Measurements from ENCODE around the gene NRG3. TPM values are rescaled to one million over a fixed set of nuclear protein-coding genes. Genes with fewer than 3 reads are reported as not detected.

NRG3 gene
- total and polyA plus RNA-seq, 2 of the 8 experiments (the other 6 are each of a cell fraction or from before 2014, with no cell fraction given) = 4.2 to 5.0 TPM

- 39% methylated on average over 2 of the region's 2 CpGs; no CpG with 5 or more reads in 1 of the 2 experiments for WGBS, 2 experiments (ENCODE audit: extremely low coverage in 1 of 2, insufficient coverage in 1 of 2, insufficient read length in 1 of 2, insufficient replicate concordance in 2 of 2, low coverage in 1 of 2, low lambda C conversion rate in 2 of 2, missing lambda C conversion rate in 1 of 2)
- no peaks in the 10 kb centered on the region; a peak in 1 of 4 replicates for H3K79me2 ChIP-seq (ENCODE audit: control insufficient read depth in 1 of 2, insufficient read depth in 2 of 2, low read length in 2 of 2)
- no peak overlapping the region for H4K5ac ChIP-seq (ENCODE audit: insufficient read length, low read depth, low read length)
- ChIA-PET CTCF (ENCODE audit: partially characterized antibody) (interaction anchor here (0.8 to 1.4 kb wide), 3 partner anchors 9 to 60 kb away, joined by 3 to 6 read pairs (median 4); no protein-coding TSS in a partner anchor), POLR2A (ENCODE audit: partially characterized antibody) (no interaction called here)
- no peaks in the 10 kb centered on the region for H3K36me3 ChIP-seq (ENCODE audit: control insufficient read depth in 2 of 4, insufficient read depth in 4 of 4, low read length in 3 of 4)
- H2AFZ ChIP-seq (ENCODE audit: low read length) = no peak overlapping the region
- H3K18ac ChIP-seq (ENCODE audit: extremely low read depth, low read length) = no peak overlapping the region
- no peak overlapping the region for H3K27ac ChIP-seq (ENCODE audit: low read depth, low read length)
- no peak overlapping the region for H3K4me3 ChIP-seq (ENCODE audit: extremely low read depth in 1 of 4, insufficient read depth in 2 of 4, low read depth in 3 of 4, low read length in 4 of 4)
- DNase-seq (ENCODE audit: low read depth in 1 of 2, low spot score in 2 of 2) = peak in 1 of 2 experiments; percentile 1
- H3K9me3 ChIP-seq (ENCODE audit: insufficient read depth in 2 of 2, low read depth in 1 of 2, low read length in 1 of 2) = no peaks in the 10 kb centered on the region
- H3K9ac ChIP-seq (replicated peaks in 1 of 4; ENCODE audit: extremely low read depth in 1 of 4, low read depth in 3 of 4, low read length in 3 of 4) = no peak overlapping the region
- no peak overlapping the region for H2BK5ac ChIP-seq (ENCODE audit: low read depth, low read length)
- H2AK5ac ChIP-seq (ENCODE audit: low read depth, low read length) = no peak overlapping the region
- H4K8ac ChIP-seq (ENCODE audit: extremely low read depth, insufficient read depth, low read length) = no peak overlapping the region
- no peak overlapping the region for H3K56ac ChIP-seq (replicated peaks; ENCODE audit: insufficient read length, low read depth, low read length)
- no peak overlapping the region for H3K4ac ChIP-seq (replicated peaks; ENCODE audit: insufficient read length, low read depth, low read length)
- peaks cover 0 to 10% (median 4%) of the 10 kb centered on the region in 4 experiments; a peak in 3 of 7 replicates for H3K4me1 ChIP-seq (replicated peaks in 1 of 4; ENCODE audit: control insufficient read depth in 3 of 4, insufficient read depth in 4 of 4, low read length in 3 of 4)
- H3K27me3 ChIP-seq (replicated peaks in 1 of 4; ENCODE audit: control insufficient read depth in 3 of 4, extremely low read depth in 1 of 4, insufficient read depth in 3 of 4, low read length in 3 of 4) = peaks cover 0 to 1% (median 0%) of the 10 kb centered on the region in 4 experiments; a peak in 1 of 7 replicates
- H2BK120ac ChIP-seq (replicated peaks; ENCODE audit: low read depth, low read length) = no peak overlapping the region
- H2BK15ac ChIP-seq (ENCODE audit: low read length) = no peak overlapping the region
- H3K4me2 ChIP-seq (ENCODE audit: insufficient read depth in 1 of 2, low read depth in 2 of 2, low read length in 2 of 2) = peak overlapping the region; percentile 16 to 22; a peak in 1 of 4 replicates
- no peak overlapping the region for H2BK20ac ChIP-seq (ENCODE audit: low read length)
- H2BK12ac ChIP-seq (ENCODE audit: low read depth, low read length) = no peak overlapping the region
- no peaks in the 10 kb centered on the region for H3K79me1 ChIP-seq (ENCODE audit: low read depth, low read length)
- H3K23ac ChIP-seq (ENCODE audit: insufficient read length) = no peak overlapping the region
- no peak overlapping the region for H4K91ac ChIP-seq (replicated peaks; ENCODE audit: insufficient read length, low read length)
- no peaks in the 10 kb centered on the region for H3K23me2 ChIP-seq (ENCODE audit: low read depth, low read length)
- H4K20me1 ChIP-seq (replicated peaks in 1 of 2; ENCODE audit: control insufficient read depth in 1 of 2, insufficient read depth in 2 of 2, low read length in 2 of 2) = no peaks in the 10 kb centered on the region
- TF ChIP-seq SAP30 (IDR thresholded peaks at IDR 0.05; ENCODE audit: insufficient read depth, insufficient replicate concordance, low read length) = no peak
- TF ChIP-seq RXRA (IDR thresholded peaks at IDR 0.05; ENCODE audit: insufficient read depth, low read depth, low read length) = no peak
- no peak for TF ChIP-seq ATF3 (IDR thresholded peaks at IDR 0.05; ENCODE audit: insufficient read depth, low read depth, low read length)
- no peak for TF ChIP-seq RFX5 (IDR thresholded peaks at IDR 0.05; ENCODE audit: borderline replicate concordance, low read depth, low read length)
- TF ChIP-seq RAD21 (IDR thresholded peaks at IDR 0.05 in 1 of 2, conservative IDR thresholded peaks at IDR 0.05 in 1 of 2; ENCODE audit: low read depth in 2 of 2, low read length in 2 of 2) = peak in 1 of 2 experiments; percentile 16; a peak in 1 of 4 replicates
- no peak for TF ChIP-seq CHD1 (IDR thresholded peaks at IDR 0.05; ENCODE audit: low read depth, low read length)
- peak; percentile 62 for FAIRE-seq
- H3K14ac ChIP-seq (ENCODE audit: insufficient read length) = no peak overlapping the region
These were observed 214.3 kb downstream of the NRG3 start for GRCh38 chr10:82089327-82089726.
